ENCODE measurements around the gene TRIO.

GRCh38 chr5:14425559-14425958 is 282.4 kb downstream of the TRIO start:
- no peak for TF ChIP-seq CTCF (IDR thresholded peaks at IDR 0.05)
- no peak for TF ChIP-seq POLR2A (IDR thresholded peaks at IDR 0.05)
- no peak for TF ChIP-seq POLR2AphosphoS5 (IDR thresholded peaks at IDR 0.05)
- no peak for TF ChIP-seq EP300 (IDR thresholded peaks at IDR 0.05; ENCODE audit: low read depth)

Measured in transverse colon (tissue), 4 donors.